Right lobe of liver (tissue), 4 donors: Measurements from ENCODE around the gene FOXA2.

Experiments used
- POLR2A ChIP-seq: fragments of 450-650 bp; IDR thresholded peaks from one replicate; pipeline ENCODE4 v1.6.1; 2017; ENCODE audit warnings: antibody characterized with exemption, mild to moderate bottlenecking
- TF ChIP-seq, protein P1 (sequence below), 4 donors: fragments of 200-600 bp in 3 of 4; fragments of 450-650 bp in 1 of 4; IDR thresholded peaks; one replicate each; pipeline versions ENCODE4 v1.5.1 to v1.8.0; 2016 to 2022; ENCODE audit warnings: antibody characterized with exemption in 4 of 4, mild to moderate bottlenecking in 2 of 4
- donor health status: DM: no; HTN: no; CAD: no.
- donor health status: DM: no; HTN: no; CAD: no.
- donor health status: DM: no; HTN: yes; CAD: no.

DNA sequence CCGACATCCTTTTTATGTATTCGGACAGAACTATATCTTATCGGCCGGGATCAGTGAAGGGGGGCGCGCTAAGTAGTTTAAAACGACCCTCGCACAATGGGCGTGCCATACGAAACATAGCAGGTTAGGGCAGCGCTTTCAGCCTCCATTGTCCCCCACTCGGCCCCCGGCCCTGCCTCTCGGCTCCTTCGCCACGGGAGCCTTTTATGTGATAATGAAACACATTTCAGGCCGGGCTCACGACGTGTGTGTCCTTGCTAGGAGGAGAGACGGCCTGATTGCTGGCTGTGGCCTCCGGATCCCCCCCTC is 5.3 kb downstream of the FOXA2 start:
- no peak for TF ChIP-seq POLR2A
- TF ChIP-seq, protein P1, sequence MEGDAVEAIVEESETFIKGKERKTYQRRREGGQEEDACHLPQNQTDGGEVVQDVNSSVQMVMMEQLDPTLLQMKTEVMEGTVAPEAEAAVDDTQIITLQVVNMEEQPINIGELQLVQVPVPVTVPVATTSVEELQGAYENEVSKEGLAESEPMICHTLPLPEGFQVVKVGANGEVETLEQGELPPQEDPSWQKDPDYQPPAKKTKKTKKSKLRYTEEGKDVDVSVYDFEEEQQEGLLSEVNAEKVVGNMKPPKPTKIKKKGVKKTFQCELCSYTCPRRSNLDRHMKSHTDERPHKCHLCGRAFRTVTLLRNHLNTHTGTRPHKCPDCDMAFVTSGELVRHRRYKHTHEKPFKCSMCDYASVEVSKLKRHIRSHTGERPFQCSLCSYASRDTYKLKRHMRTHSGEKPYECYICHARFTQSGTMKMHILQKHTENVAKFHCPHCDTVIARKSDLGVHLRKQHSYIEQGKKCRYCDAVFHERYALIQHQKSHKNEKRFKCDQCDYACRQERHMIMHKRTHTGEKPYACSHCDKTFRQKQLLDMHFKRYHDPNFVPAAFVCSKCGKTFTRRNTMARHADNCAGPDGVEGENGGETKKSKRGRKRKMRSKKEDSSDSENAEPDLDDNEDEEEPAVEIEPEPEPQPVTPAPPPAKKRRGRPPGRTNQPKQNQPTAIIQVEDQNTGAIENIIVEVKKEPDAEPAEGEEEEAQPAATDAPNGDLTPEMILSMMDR (IDR thresholded peaks at IDR 0.05): no peak
